AG10803 (cell line): ENCODE results near the gene PTPN4.

Source experiments
- DNase-seq: peaks from one replicate; pipeline ENCODE4 v3.0.0; 2010; ENCODE audit warnings: low read depth
- H3K4me3 ChIP-seq: 2 replicates; pipeline ENCODE4 v1.5.1; 2011; ENCODE audit warnings: mild to moderate bottlenecking, low read length, control low read depth
- CTCF ChIP-seq: conservative IDR thresholded peaks from 2 replicates; pipeline ENCODE4 v1.5.1; 2011; ENCODE audit warnings: mild to moderate bottlenecking, low read length, control low read depth, inconsistent platforms

Gene PTPN4

DNA sequence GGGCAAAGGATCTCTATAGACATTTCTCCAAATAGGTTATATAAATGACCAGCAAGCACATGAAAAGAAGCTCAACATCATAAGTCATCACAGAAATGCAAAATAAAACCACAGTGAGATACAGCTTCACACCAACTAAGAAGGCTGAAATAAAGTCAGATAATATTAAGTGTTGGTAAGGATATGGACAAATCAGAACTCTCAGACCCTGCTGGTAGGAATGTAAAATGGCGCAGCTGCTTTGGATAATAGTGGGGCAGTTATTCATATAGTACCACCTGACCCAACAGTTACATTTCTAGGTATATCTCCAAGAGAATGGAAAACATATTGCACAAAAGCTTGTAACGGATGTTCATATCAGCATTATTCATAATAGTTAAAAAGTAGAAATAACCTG lies 267.2 kb downstream of the PTPN4 start:
- TF ChIP-seq CTCF: 0 out of 2 replicates have a peak, but pooled peaks have one; percentile 12
- no peak for DNase-seq
- no peak overlapping the region for H3K4me3 ChIP-seq

DNA sequence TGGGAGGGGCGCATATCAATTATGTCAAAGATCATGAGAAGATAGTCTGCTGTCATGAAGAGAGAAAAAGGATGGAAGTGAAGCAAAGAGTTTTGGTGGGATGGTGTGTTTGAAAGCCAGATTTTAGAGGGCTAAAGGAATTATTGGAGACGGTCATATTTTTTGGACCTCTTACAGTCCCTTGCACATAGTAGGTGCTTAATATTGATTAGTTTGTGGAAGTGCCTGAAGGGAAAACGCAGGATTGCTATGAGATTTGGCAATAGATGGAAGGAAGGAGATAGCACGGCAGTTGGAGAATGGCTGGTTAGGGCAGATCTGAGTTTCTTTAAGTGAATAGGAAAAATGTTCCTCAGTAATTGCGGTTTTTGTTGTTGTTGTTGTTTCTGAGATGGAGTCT lies 269.1 kb downstream of the PTPN4 start:
- H3K4me3 ChIP-seq: no peak overlapping the region
- DNase-seq: no peak
- TF ChIP-seq CTCF: no peak

DNA sequence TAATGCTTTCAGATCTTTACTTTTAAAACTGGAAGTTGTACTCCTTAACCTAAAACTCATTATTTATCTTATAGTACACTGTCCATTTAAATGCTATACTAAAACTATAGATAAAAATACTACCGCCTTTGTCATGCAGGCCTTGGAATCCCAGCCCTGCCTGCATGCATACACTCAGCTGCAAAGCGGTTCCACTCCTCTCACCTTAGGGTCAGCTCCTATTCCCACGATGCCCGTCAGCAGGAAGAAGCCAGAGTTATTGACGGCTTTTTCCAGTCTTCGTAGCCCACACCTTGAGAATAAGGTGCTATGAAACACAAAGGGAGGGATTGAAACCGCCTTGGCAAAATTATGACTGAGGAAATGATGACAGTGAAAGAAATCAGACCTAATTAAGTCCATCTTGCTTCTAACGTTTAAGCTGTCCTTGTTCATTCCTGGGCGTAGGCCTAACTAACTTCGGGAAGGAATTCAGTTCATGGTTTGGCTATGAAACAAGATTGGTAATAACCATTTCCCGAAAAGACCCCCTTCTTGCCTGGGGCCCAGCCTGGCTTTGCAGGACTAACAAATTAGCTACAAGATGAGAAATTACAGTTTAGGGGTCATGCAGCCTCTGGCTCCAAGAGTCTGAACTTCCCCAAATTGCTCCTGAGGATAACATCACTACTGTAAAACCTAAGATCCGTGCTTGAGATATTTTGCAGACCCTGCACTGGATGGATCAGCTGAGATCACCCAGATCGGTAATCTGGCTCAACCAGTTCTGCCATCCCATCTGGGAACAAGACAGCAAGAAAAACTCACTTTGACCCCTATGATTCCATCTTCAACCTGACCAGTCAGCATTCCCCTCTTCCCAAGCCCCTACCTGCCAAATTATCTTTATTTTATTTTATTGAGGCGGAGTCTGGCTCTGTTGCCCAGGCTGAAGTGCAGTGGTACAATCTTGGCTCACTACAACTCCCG lies 270.2 kb downstream of the PTPN4 start:
- H3K4me3 ChIP-seq: no peak overlapping the region
- peak; percentile 60 for DNase-seq
- TF ChIP-seq CTCF: no peak

- no peak for DNase-seq
- no peak for TF ChIP-seq CTCF
- H3K4me3 ChIP-seq: no peak overlapping the region
These were observed 272.6 kb downstream of the PTPN4 start for GRCh38 chr2:120032297-120032696.
